Body of pancreas (tissue), 4 donors: ENCODE results near the gene DPEP1.

Experiments used
- POLR2A ChIP-seq, 3 donors: fragments of 450-650 bp; IDR thresholded peaks; one replicate each; pipeline ENCODE4 v1.6.1; 2016; ENCODE audit warnings: antibody characterized with exemption in 3 of 3, mild to moderate bottlenecking in 2 of 3
- TF ChIP-seq, protein P1 (sequence below), 7 experiments: fragments of 450-650 bp in 4 of 7; fragments of 200-600 bp in 3 of 7; sonication (generic) in 3 of 7; IDR thresholded peaks; one replicate each; pipeline ENCODE4 v1.5.1; 2016 to 2019; ENCODE audit warnings: antibody characterized with exemption in 7 of 7

DNA sequence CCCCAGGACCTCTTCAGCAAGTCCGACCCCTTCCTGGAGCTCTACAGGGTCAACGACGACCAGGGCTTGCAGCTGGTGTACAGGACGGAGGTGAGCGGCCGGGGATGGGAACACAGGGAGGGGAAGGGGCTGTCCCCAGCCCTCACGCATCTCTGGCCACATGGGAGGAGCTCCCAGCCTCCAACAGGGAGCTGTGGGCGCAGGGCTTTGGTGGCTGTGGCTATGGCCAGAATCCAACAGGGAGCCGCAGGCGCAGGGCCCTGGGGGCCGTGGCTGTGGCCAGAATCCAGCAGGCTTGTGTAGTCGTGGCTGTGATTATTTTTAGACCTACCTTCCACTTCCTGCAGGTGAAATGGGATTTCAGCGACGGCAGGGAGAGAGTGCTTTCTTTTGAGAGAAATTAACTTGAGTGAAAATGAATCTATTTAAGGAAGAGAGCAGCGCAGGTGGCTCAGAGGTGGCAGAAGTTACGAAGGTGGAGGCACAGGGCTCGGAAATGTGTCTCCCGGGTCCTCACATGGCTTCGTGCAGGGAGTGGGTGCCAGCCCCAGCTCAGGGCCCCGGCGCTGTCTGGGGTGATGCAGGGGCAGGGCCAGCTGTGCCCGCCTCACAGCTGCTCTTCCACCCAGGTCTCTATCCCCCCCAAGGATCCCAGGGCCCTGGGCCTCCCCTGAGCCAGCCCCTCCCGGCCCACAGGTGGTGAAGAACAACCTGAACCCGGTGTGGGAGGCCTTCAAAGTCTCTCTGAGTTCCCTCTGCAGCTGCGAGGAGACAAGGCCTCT lies 28.5 kb upstream of the DPEP1 start:
- no peak for TF ChIP-seq POLR2A (IDR thresholded peaks at IDR 0.05)
- TF ChIP-seq, protein P1, sequence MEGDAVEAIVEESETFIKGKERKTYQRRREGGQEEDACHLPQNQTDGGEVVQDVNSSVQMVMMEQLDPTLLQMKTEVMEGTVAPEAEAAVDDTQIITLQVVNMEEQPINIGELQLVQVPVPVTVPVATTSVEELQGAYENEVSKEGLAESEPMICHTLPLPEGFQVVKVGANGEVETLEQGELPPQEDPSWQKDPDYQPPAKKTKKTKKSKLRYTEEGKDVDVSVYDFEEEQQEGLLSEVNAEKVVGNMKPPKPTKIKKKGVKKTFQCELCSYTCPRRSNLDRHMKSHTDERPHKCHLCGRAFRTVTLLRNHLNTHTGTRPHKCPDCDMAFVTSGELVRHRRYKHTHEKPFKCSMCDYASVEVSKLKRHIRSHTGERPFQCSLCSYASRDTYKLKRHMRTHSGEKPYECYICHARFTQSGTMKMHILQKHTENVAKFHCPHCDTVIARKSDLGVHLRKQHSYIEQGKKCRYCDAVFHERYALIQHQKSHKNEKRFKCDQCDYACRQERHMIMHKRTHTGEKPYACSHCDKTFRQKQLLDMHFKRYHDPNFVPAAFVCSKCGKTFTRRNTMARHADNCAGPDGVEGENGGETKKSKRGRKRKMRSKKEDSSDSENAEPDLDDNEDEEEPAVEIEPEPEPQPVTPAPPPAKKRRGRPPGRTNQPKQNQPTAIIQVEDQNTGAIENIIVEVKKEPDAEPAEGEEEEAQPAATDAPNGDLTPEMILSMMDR (IDR thresholded peaks at IDR 0.05): no peak
